ENCODE results near the gene ATE1. TPM values are rescaled to one million over a fixed set of nuclear protein-coding genes. Genes with fewer than 3 reads are reported as not detected.

Gene ATE1
- total and polyA plus RNA-seq, 2 donors (not counting 3 experiments of a cell fraction or from before 2014, with no cell fraction given): 8.7 to 27.1 TPM

- POLR2A ChIA-PET: interaction anchor here (1.4 kb wide), 1 partner anchor 21 kb away, joined by 3 read pairs; no protein-coding TSS in a partner anchor
- H3K9me1 ChIP-seq (replicated peaks; ENCODE audit: control insufficient read depth, extremely low read depth, insufficient read depth, low read length): no peaks in the 10 kb centered on the region
- peaks cover 2 to 3% of the 10 kb centered on the region in 2 experiments for H3K36me3 ChIP-seq (ENCODE audit: control insufficient read depth in 2 of 2, extremely low read depth in 1 of 2, insufficient read depth in 2 of 2, low read length in 2 of 2)
- H3K9ac ChIP-seq (replicated peaks; ENCODE audit: extremely low read depth, insufficient read depth, low read length): peak overlapping the region; percentile 94
- peak overlapping the region; percentile 54 for H2AFZ ChIP-seq (ENCODE audit: low read depth, low read length)
- H3K4me2 ChIP-seq (ENCODE audit: insufficient read depth, low read length): peak overlapping the region; percentile 94
- H3K79me2 ChIP-seq (ENCODE audit: control insufficient read depth, insufficient read depth, low read length): peaks cover 28% of the 10 kb centered on the region
- peak overlapping the region; percentile 91 for H3K27ac ChIP-seq (ENCODE audit: insufficient read depth, low read depth, low read length)
- H3K27me3 ChIP-seq (ENCODE audit: control insufficient read depth in 2 of 2, insufficient read depth in 2 of 2, low read length in 2 of 2): no peaks in the 10 kb centered on the region
- dilution Hi-C loops (cut with MboI; ENCODE audit: extremely low pct_ligation_motif_present, low sequenced_read_pairs) (no loop called here), intact Hi-C loops (cut with micrococcal nuclease) (loop anchor here (2.0 kb wide), 1 partner anchor 186 kb away; no protein-coding TSS in a partner anchor)
- peak overlapping the region; percentile 61 to 97 (median 93) for H3K4me3 ChIP-seq (replicated peaks in 1 of 3; ENCODE audit: insufficient read depth in 1 of 3, low read depth in 1 of 3, low read length in 3 of 3)
- FAIRE-seq (peak; percentile 79), DNase-seq (ENCODE audit: low read depth, low spot score) (peak; percentile 60)
- TF ChIP-seq EZH2 (IDR thresholded peaks at IDR 0.05; ENCODE audit: borderline replicate concordance, low read depth, low read length, severe bottlenecking) (no peak), POLR2A (IDR thresholded peaks at IDR 0.05; ENCODE audit: low read depth, low read length) (peak; percentile 52), GATA2 (IDR thresholded peaks at IDR 0.05; ENCODE audit: insufficient read depth, insufficient read length, low read depth, low read length) (no peak), JUN (IDR thresholded peaks at IDR 0.05; ENCODE audit: borderline replicate concordance, insufficient read depth, insufficient read length, low read depth) (no peak)
- no peaks in the 10 kb centered on the region for H3K9me3 ChIP-seq (replicated peaks; ENCODE audit: control insufficient read depth, insufficient read depth, low read length)
- peaks cover 11% of the 10 kb centered on the region for H3K4me1 ChIP-seq (ENCODE audit: control insufficient read depth, extremely low read depth, insufficient read depth, low read length)
- CTCF ChIA-PET: interaction anchor here (0.6 to 2.1 kb wide), 3 partner anchors 26 to 125 kb away, joined by 5 to 12 read pairs (median 8); partner anchors contain the start of gene NSMCE4A
- BruUV-seq (replicated peaks): TSS peak; percentile 35
- H4K20me1 ChIP-seq (replicated peaks; ENCODE audit: control insufficient read depth, extremely low read depth, insufficient read depth, low read length): no peaks in the 10 kb centered on the region
These were observed 1.0 kb downstream of the ATE1 start for GRCh38 chr10:121926671-121927317.

GRCh38 chr10:121926157-121926556 is 1.7 kb downstream of the ATE1 start:
- FAIRE-seq (no peak), DNase-seq (ENCODE audit: low read depth, low spot score) (peak; percentile 4)
- peaks cover 28% of the 10 kb centered on the region for H3K79me2 ChIP-seq (ENCODE audit: control insufficient read depth, insufficient read depth, low read length)
- H3K36me3 ChIP-seq (ENCODE audit: control insufficient read depth in 2 of 2, extremely low read depth in 1 of 2, insufficient read depth in 2 of 2, low read length in 2 of 2): peaks cover 4 to 6% of the 10 kb centered on the region in 2 experiments
- ChIA-PET POLR2A (no interaction called here), CTCF (no interaction called here)
- intact Hi-C loops (cut with micrococcal nuclease): loop anchor here (2.0 kb wide), 1 partner anchor 187 kb away; no protein-coding TSS in a partner anchor
- no peak overlapping the region for H3K27ac ChIP-seq (ENCODE audit: insufficient read depth, low read depth, low read length)
- H3K4me3 ChIP-seq (replicated peaks in 1 of 3; ENCODE audit: insufficient read depth in 1 of 3, low read depth in 1 of 3, low read length in 3 of 3): peak overlapping the region in 1 of 3 experiments; percentile 97
- TF ChIP-seq MAX (IDR thresholded peaks at IDR 0.05; ENCODE audit: insufficient read depth, insufficient read length): no peak
- H4K20me1 ChIP-seq (replicated peaks; ENCODE audit: control insufficient read depth, extremely low read depth, insufficient read depth, low read length): no peaks in the 10 kb centered on the region
- no peak overlapping the region for H2AFZ ChIP-seq (ENCODE audit: low read depth, low read length)
- peaks cover 11% of the 10 kb centered on the region for H3K4me1 ChIP-seq (ENCODE audit: control insufficient read depth, extremely low read depth, insufficient read depth, low read length)
- H3K9ac ChIP-seq (replicated peaks; ENCODE audit: extremely low read depth, insufficient read depth, low read length): peak overlapping the region; percentile 94
- no peaks in the 10 kb centered on the region for H3K9me3 ChIP-seq (replicated peaks; ENCODE audit: control insufficient read depth, insufficient read depth, low read length)
- H3K9me1 ChIP-seq (replicated peaks; ENCODE audit: control insufficient read depth, extremely low read depth, insufficient read depth, low read length): no peaks in the 10 kb centered on the region
- no peaks in the 10 kb centered on the region for H3K27me3 ChIP-seq (ENCODE audit: control insufficient read depth in 2 of 2, insufficient read depth in 2 of 2, low read length in 2 of 2)
- BruUV-seq (replicated peaks): no TSS peak
- dilution Hi-C loops (cut with MboI; ENCODE audit: extremely low pct_ligation_motif_present, low sequenced_read_pairs): no loop called here
- H3K4me2 ChIP-seq (ENCODE audit: insufficient read depth, low read length): peak overlapping the region; percentile 94
